HG03066 (cell line): ENCODE measurements around the gene DACH1.
A peak's percentile ranks its signal among the peaks of the same experiment; 100 is the strongest.
"Not testable (repeated sequence)": the region's sequence is repeated elsewhere in the genome, so short reads cannot be mapped to it uniquely, and the experiment has no call there.

ENCODE experiments used
- ATAC-seq: cut with Tn5 transposase; IDR thresholded peaks from one replicate; pipeline ENCODE4 v1.9.1; 2021; ENCODE audit warnings: low read depth; ENCODE audit not compliant: unreplicated experiment

The DACH1 gene

GRCh38 chr13:71867131-71867814, at the start of gene DACH1:
Gene DACH1 (minus strand): TSS chr13:71867204.
- peak; percentile 54 for ATAC-seq

GRCh38 chr13:71913717-71914116, 46.7 kb upstream of the DACH1 start:
- no peak for ATAC-seq

GRCh38 chr13:71912524-71912923, 45.5 kb upstream of the DACH1 start:
- ATAC-seq: no peak

GRCh38 chr13:71906448-71906847, 39.4 kb upstream of the DACH1 start:
- ATAC-seq: no peak

GRCh38 chr13:71902676-71903075, 35.7 kb upstream of the DACH1 start:
- no peak for ATAC-seq

GRCh38 chr13:71893506-71893905, 26.5 kb upstream of the DACH1 start:
- not testable (repeated sequence) for ATAC-seq

GRCh38 chr13:71886880-71887279, 19.9 kb upstream of the DACH1 start:
- ATAC-seq: no peak

GRCh38 chr13:71882120-71882519, 15.1 kb upstream of the DACH1 start:
- ATAC-seq: no peak

- ATAC-seq: no peak
These were observed 13.9 kb upstream of the DACH1 start for GRCh38 chr13:71880753-71881541.

GRCh38 chr13:71879808-71880344, 12.9 kb upstream of the DACH1 start:
- no peak for ATAC-seq

- peak; percentile 96 for ATAC-seq
These were observed 12.1 kb upstream of the DACH1 start for GRCh38 chr13:71879129-71879535.

GRCh38 chr13:71877256-71877653, 10.3 kb upstream of the DACH1 start:
- ATAC-seq: no peak

GRCh38 chr13:71876648-71877255, 9.7 kb upstream of the DACH1 start:
- no peak for ATAC-seq

GRCh38 chr13:71875823-71876222, 8.8 kb upstream of the DACH1 start:
- ATAC-seq: no peak

- no peak for ATAC-seq
These were observed 7.5 kb upstream of the DACH1 start for GRCh38 chr13:71874458-71874857.

- no peak for ATAC-seq
These were observed 6.6 kb upstream of the DACH1 start for GRCh38 chr13:71873418-71874247.

- no peak for ATAC-seq
These were observed 4.8 kb upstream of the DACH1 start for GRCh38 chr13:71871844-71872243.

- no peak for ATAC-seq
These were observed 4.3 kb upstream of the DACH1 start for GRCh38 chr13:71871176-71871754.

- ATAC-seq: no peak
These were observed 3.1 kb upstream of the DACH1 start for GRCh38 chr13:71870100-71870499.

- ATAC-seq: no peak
These were observed 2.3 kb upstream of the DACH1 start for GRCh38 chr13:71869274-71869673.
